Measurements from ENCODE around the gene TMOD2.

DNA sequence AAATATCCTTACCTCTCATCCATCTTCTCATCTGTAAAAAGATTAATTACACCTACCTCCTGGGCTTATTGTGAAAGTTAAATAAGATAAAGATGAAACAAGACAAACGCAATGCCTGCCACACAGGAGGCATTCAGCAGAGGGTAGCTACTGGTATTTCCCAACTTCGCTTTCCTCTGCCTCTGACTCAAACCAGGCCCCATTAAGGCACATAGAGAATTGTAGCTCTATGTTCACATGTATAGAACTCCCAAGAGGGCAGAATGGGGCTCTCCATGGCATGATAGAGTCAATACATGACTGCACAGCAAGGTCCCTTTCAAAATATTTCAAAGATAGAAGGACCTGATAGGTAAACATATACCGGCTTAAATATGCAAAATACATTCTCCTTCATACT, 15.3 kb upstream of the TMOD2 start:
- no peak for TF ChIP-seq CTCF (IDR thresholded peaks at IDR 0.05)
- TF ChIP-seq, protein P1, sequence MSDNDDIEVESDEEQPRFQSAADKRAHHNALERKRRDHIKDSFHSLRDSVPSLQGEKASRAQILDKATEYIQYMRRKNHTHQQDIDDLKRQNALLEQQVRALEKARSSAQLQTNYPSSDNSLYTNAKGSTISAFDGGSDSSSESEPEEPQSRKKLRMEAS (CRISPR knock-in tag; IDR thresholded peaks at IDR 0.05), result no peak
